ENCODE results near the gene RNF144B. TPM values are rescaled to one million over a fixed set of nuclear protein-coding genes. Genes with fewer than 3 reads are reported as not detected.

RNF144B gene
- total RNA-seq, 4 donors from 2014 or later = 8.4 to 47.0 (median 31.9) TPM

- Histone ChIP-seq H3K4me1 (no peaks in the 10 kb centered on the region), H3K4me3 (no peak overlapping the region), H3K27me3 (no peaks in the 10 kb centered on the region), H3K36me3 (no peaks in the 10 kb centered on the region), H3K9me3 (no peaks in the 10 kb centered on the region), H3K27ac (no peak overlapping the region)
- ATAC-seq (no peak), DNase-seq (no peak)
- in situ Hi-C loops (cut with MboI; ENCODE audit: low sequenced_read_pairs in 4 of 4) = loop anchor here in 1 of 4 donors (5.0 kb wide), 1 partner anchor 168 kb away; no protein-coding TSS in a partner anchor
- TF ChIP-seq CTCF (IDR thresholded peaks at IDR 0.05 in 4 of 5, conservative IDR thresholded peaks at IDR 0.05 in 1 of 5) (no peak), POLR2A (IDR thresholded peaks at IDR 0.05) (no peak)
- intact Hi-C loops (cut with DNase I; ENCODE audit: low total_unique reads) = no loop called here
Observed at GRCh38 chr6:18495236-18495635, 108.1 kb downstream of the RNF144B start.

DNA sequence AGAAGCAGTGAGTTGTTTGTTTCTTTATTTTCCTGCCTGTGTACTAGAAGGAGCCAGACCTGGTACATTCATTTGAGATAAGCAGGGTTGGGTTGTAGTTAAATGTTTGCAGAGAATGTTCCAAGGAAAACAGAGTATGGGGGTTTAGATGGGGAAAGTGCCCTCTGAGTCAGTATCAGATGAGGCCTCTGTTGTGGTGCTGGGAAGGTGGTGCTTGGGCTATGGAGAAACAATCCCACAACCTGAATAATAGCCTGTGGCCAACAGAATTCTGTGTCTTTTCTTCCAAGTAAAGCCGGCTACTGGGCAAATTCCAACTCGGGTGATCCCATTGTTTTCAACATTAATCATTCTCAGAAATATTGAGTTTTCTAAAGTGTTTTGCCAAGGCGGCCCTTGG lies 109.3 kb downstream of the RNF144B start:
- no peak for TF ChIP-seq POLR2A (IDR thresholded peaks at IDR 0.05)
- no peak for TF ChIP-seq CTCF (IDR thresholded peaks at IDR 0.05 in 4 of 5, conservative IDR thresholded peaks at IDR 0.05 in 1 of 5)
- no peak for ATAC-seq
- no peak for DNase-seq
- in situ Hi-C loops (cut with MboI; ENCODE audit: low sequenced_read_pairs in 4 of 4) = loop anchor here in 1 of 4 donors (5.0 kb wide), 1 partner anchor 169 kb away; no protein-coding TSS in a partner anchor
- H3K4me3 ChIP-seq = no peak overlapping the region
- no peaks in the 10 kb centered on the region for H3K9me3 ChIP-seq
- H3K27ac ChIP-seq = no peak overlapping the region
- H3K36me3 ChIP-seq = no peaks in the 10 kb centered on the region
- H3K27me3 ChIP-seq = no peaks in the 10 kb centered on the region
- intact Hi-C loops (cut with DNase I; ENCODE audit: low total_unique reads) = no loop called here
- H3K4me1 ChIP-seq = no peaks in the 10 kb centered on the region

- no peaks in the 10 kb centered on the region for H3K4me1 ChIP-seq
- H3K27me3 ChIP-seq = no peaks in the 10 kb centered on the region
- H3K36me3 ChIP-seq = no peaks in the 10 kb centered on the region
- ATAC-seq (no peak), DNase-seq (no peak)
- H3K27ac ChIP-seq = no peak overlapping the region
- no peak overlapping the region for H3K4me3 ChIP-seq
- intact Hi-C loops (cut with DNase I; ENCODE audit: low total_unique reads) = no loop called here
- H3K9me3 ChIP-seq = no peaks in the 10 kb centered on the region
- TF ChIP-seq CTCF (IDR thresholded peaks at IDR 0.05 in 4 of 5, conservative IDR thresholded peaks at IDR 0.05 in 1 of 5) (no peak), POLR2A (IDR thresholded peaks at IDR 0.05) (no peak)
- in situ Hi-C loops (cut with MboI; ENCODE audit: low sequenced_read_pairs in 4 of 4) = loop anchor here in 1 of 4 donors (5.0 kb wide), 1 partner anchor 170 kb away; no protein-coding TSS in a partner anchor
Observed at GRCh38 chr6:18497006-18497405, 109.9 kb downstream of the RNF144B start.

DNA sequence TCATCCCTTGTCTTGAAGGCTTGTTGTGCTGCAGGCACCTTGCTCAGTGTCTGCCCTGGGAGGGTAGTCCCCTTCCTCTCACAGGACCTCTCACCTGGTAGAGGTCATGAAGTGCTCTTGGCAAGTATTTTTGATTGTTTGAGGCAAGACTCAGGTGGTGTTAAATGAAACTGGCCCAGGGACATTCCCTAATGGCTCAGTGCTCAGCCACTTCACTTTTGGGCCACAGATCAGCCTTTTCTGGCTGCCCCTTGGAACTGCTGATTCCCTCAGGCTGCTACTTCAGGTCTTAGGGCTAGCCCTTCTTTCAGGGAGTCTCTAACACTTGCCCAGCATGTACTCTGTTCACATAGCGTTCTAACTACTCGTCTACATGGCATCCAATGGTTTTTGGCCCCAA lies 111.3 kb downstream of the RNF144B start:
- Histone ChIP-seq H3K27me3 (no peaks in the 10 kb centered on the region), H3K9me3 (no peaks in the 10 kb centered on the region), H3K36me3 (no peaks in the 10 kb centered on the region), H3K4me1 (peaks cover under 1 to 3% of the 10 kb centered on the region in 2 donors), H3K4me3 (no peak overlapping the region), H3K27ac (no peak overlapping the region)
- in situ Hi-C loops (cut with MboI; ENCODE audit: low sequenced_read_pairs in 4 of 4) = loop anchor here in 1 of 4 donors (5.0 kb wide), 1 partner anchor 171 kb away; no protein-coding TSS in a partner anchor
- TF ChIP-seq POLR2A (IDR thresholded peaks at IDR 0.05) (no peak), CTCF (IDR thresholded peaks at IDR 0.05 in 4 of 5, conservative IDR thresholded peaks at IDR 0.05 in 1 of 5) (no peak)
- intact Hi-C loops (cut with DNase I; ENCODE audit: low total_unique reads) = no loop called here
- no peak for ATAC-seq
- no peak for DNase-seq
